ENCODE data around the gene RAC2.

RAC2 gene

GRCh38 chr22:37262346-37262745, 18.3 kb upstream of the RAC2 start:
- no peak for TF ChIP-seq CTCF (IDR thresholded peaks at IDR 0.05; ENCODE audit: insufficient read depth, low read depth, low read length, missing control alignments)
- no peak overlapping the region for H3K4me3 ChIP-seq (ENCODE audit: low read length)
- no peak for DNase-seq (ENCODE audit: low read depth)

- H3K4me3 ChIP-seq (ENCODE audit: low read length), result no peak overlapping the region
- peak; percentile 92 for TF ChIP-seq CTCF (IDR thresholded peaks at IDR 0.05; ENCODE audit: insufficient read depth, low read depth, low read length, missing control alignments)
- peak; percentile 60 for DNase-seq (ENCODE audit: low read depth)
Measured at GRCh38 chr22:37260901-37261336, 16.9 kb upstream of the RAC2 start.

GRCh38 chr22:37260155-37260795, 16.2 kb upstream of the RAC2 start:
- DNase-seq (ENCODE audit: low read depth), result no peak
- TF ChIP-seq CTCF (IDR thresholded peaks at IDR 0.05; ENCODE audit: insufficient read depth, low read depth, low read length, missing control alignments), result no peak
- no peak overlapping the region for H3K4me3 ChIP-seq (ENCODE audit: low read length)

GRCh38 chr22:37259540-37260029, 15.5 kb upstream of the RAC2 start:
- DNase-seq (ENCODE audit: low read depth), result peak; percentile 59
- peak; percentile 68 for TF ChIP-seq CTCF (IDR thresholded peaks at IDR 0.05; ENCODE audit: insufficient read depth, low read depth, low read length, missing control alignments)
- H3K4me3 ChIP-seq (ENCODE audit: low read length), result no peak overlapping the region

- no peak for TF ChIP-seq CTCF (IDR thresholded peaks at IDR 0.05; ENCODE audit: insufficient read depth, low read depth, low read length, missing control alignments)
- no peak overlapping the region for H3K4me3 ChIP-seq (ENCODE audit: low read length)
- DNase-seq (ENCODE audit: low read depth), result no peak
Measured at GRCh38 chr22:37258753-37259401, 14.8 kb upstream of the RAC2 start.

GRCh38 chr22:37258005-37258752, 14.1 kb upstream of the RAC2 start:
- H3K4me3 ChIP-seq (ENCODE audit: low read length), result no peak overlapping the region
- TF ChIP-seq CTCF (IDR thresholded peaks at IDR 0.05; ENCODE audit: insufficient read depth, low read depth, low read length, missing control alignments), result no peak
- DNase-seq (ENCODE audit: low read depth), result no peak

All from epithelial cell of esophagus (primary cell).